Activated T-helper 9 cell treated with anti-CD3 and anti-CD28 coated beads, Interleukin-2, amount 50 U/mL, for 16 hours (primary cell): ENCODE measurements around the gene KCTD14.
"Not testable (repeated sequence)": the region's sequence is repeated elsewhere in the genome, so short reads cannot be mapped to it uniquely, and the experiment has no call there.

ENCODE experiments used
- DNase-seq: peaks from one replicate; pipeline ENCODE4 v3.0.0-alpha.2; 2020; ENCODE audit warnings: low read depth

KCTD14 gene

GRCh38 chr11:78046486-78046854 lies 23.4 kb upstream of the KCTD14 start:
- DNase-seq: no peak

GRCh38 chr11:78045851-78046485 lies 22.9 kb upstream of the KCTD14 start:
- peak; percentile 69 for DNase-seq

GRCh38 chr11:78044706-78045105 lies 21.6 kb upstream of the KCTD14 start:
- DNase-seq: no peak

- DNase-seq: no peak
These were observed 18.9 kb upstream of the KCTD14 start for GRCh38 chr11:78041843-78042440.

- not testable (repeated sequence) for DNase-seq
These were observed 18.3 kb upstream of the KCTD14 start for GRCh38 chr11:78041380-78041719.

- no peak for DNase-seq
These were observed 17.8 kb upstream of the KCTD14 start for GRCh38 chr11:78040691-78041379.

- DNase-seq: no peak
These were observed 17.0 kb upstream of the KCTD14 start for GRCh38 chr11:78039919-78040671.

- DNase-seq: no peak
These were observed 16.4 kb upstream of the KCTD14 start for GRCh38 chr11:78039391-78039918.

- no peak for DNase-seq
These were observed 15.7 kb upstream of the KCTD14 start for GRCh38 chr11:78038697-78039313.

GRCh38 chr11:78037825-78038620 lies 14.9 kb upstream of the KCTD14 start:
- no peak for DNase-seq

GRCh38 chr11:78037056-78037455 lies 14.0 kb upstream of the KCTD14 start:
- DNase-seq: no peak

GRCh38 chr11:78036313-78036712 lies 13.2 kb upstream of the KCTD14 start:
- DNase-seq: no peak

GRCh38 chr11:78034623-78035022 lies 11.5 kb upstream of the KCTD14 start:
- no peak for DNase-seq

- no peak for DNase-seq
These were observed 10.0 kb upstream of the KCTD14 start for GRCh38 chr11:78033040-78033439.

GRCh38 chr11:78032090-78032489 lies 9.0 kb upstream of the KCTD14 start:
- no peak for DNase-seq

- no peak for DNase-seq
These were observed 8.6 kb upstream of the KCTD14 start for GRCh38 chr11:78031629-78032028.

- no peak for DNase-seq
These were observed 7.6 kb upstream of the KCTD14 start for GRCh38 chr11:78030429-78031325.

GRCh38 chr11:78028423-78028822 lies 5.3 kb upstream of the KCTD14 start:
- DNase-seq: not testable (repeated sequence)

- no peak for DNase-seq
These were observed 4.7 kb upstream of the KCTD14 start for GRCh38 chr11:78027759-78028158.

GRCh38 chr11:78025378-78025777 lies 2.3 kb upstream of the KCTD14 start:
- no peak for DNase-seq
